HepG2 (cell line): Measurements from ENCODE around the gene WNT6. TPM values are rescaled to one million over a fixed set of nuclear protein-coding genes. Genes with fewer than 3 reads are reported as not detected.

Experiments used
- ATAC-seq: fragments of 200-7000 bp; cut with Tn5 transposase; 3 replicates; pipeline ENCODE4 v1.9.1; 2020; ENCODE audit warnings: mild to moderate bottlenecking, moderate library complexity
- BruUV-seq: library from RNA; stranded (reverse); fragments of 400-500 nt; replicated peaks from 2 replicates; lab custom pipeline; 2021; lab: Mats Ljungman, UMichigan
- CTCF ChIA-PET: fragments of 300-600 bp; formaldehyde crosslinking; extraction: SDS; loops from one replicate; lab custom pipeline; 2021; ENCODE audit warnings: low total read pairs, inconsistent platforms, low intra/inter-chr PET ratio; lab: Yijun Ruan, JAX
- POLR2A ChIA-PET: fragments of 350-600 bp; sonication (Branson Sonifier 250); formaldehyde crosslinking; loops from one replicate; lab custom pipeline; 2020; ENCODE audit warnings: antibody characterized with exemption, inconsistent platforms; lab: Yijun Ruan, JAX
- DNase-seq: peaks from one replicate; pipeline ENCODE4 v3.0.0-alpha.2; 2015; ENCODE audit warnings: low spot score
- FAIRE-seq: peaks from 3 replicates; lab custom pipeline; 2011; peaks lifted over from hg19 to GRCh38; lab: Jason Lieb, UNC
- H2AFZ ChIP-seq: one replicate; pipeline ENCODE4 v1.6.1; 2011; ENCODE audit warnings: low read length, inconsistent platforms
- H3K27ac ChIP-seq: fragments of 300-600 bp; 3 replicates; pipeline ENCODE4 v1.8.0; 2011; ENCODE audit warnings: mixed run types, mild to moderate bottlenecking, mixed read lengths, low read length, inconsistent platforms; ENCODE audit not compliant: insufficient read depth; ENCODE audit errors: extremely low read length
- H3K27me3 ChIP-seq, 2 experiments: fragments of 200-600 bp in 1 of 2; 2 replicates in 1 of 2; 3 replicates in 1 of 2; pipeline versions ENCODE4 v1.6.0 to v1.8.0; 2011; ENCODE audit warnings: low read length in 2 of 2, mild to moderate bottlenecking in 2 of 2, moderate library complexity in 2 of 2, inconsistent platforms in 1 of 2; ENCODE audit not compliant: insufficient read depth in 2 of 2, control insufficient read depth in 1 of 2
- H3K36me3 ChIP-seq, 2 experiments: fragments of 200-600 bp in 1 of 2; replicated peaks in 1 of 2; 2 replicates in 1 of 2; 3 replicates in 1 of 2; pipeline versions ENCODE4 v1.5.1 to v1.8.0; 2011; ENCODE audit warnings: low read length in 2 of 2, inconsistent platforms in 1 of 2; ENCODE audit not compliant: insufficient read depth in 2 of 2, control insufficient read depth in 1 of 2
- H3K4me1 ChIP-seq: 2 replicates; pipeline ENCODE4 v1.5.1; 2012; ENCODE audit warnings: low read length, inconsistent platforms; ENCODE audit not compliant: insufficient read depth
- H3K4me2 ChIP-seq: 2 replicates; pipeline ENCODE4 v1.6.0; 2011; ENCODE audit warnings: low read depth, low read length, inconsistent platforms
- H3K4me3 ChIP-seq, 3 experiments: fragments of 200-600 bp in 1 of 3; sonication (generic), shearing (Covaris generic) in 1 of 3; replicated peaks in 1 of 3; 2 replicates each; pipeline ENCODE4 v1.5.1; 2011 to 2016; ENCODE audit warnings: low read length in 3 of 3, inconsistent platforms in 2 of 3, low read depth in 2 of 3, mild to moderate bottlenecking in 2 of 3, control low read depth in 1 of 3, mixed read lengths in 1 of 3; ENCODE audit not compliant: insufficient read depth in 1 of 3
- H3K79me2 ChIP-seq: one replicate; pipeline ENCODE4 v1.6.1; 2011; ENCODE audit warnings: low read length, inconsistent platforms; ENCODE audit not compliant: insufficient read depth
- H3K9ac ChIP-seq: 2 replicates; pipeline ENCODE4 v1.6.0; 2011; ENCODE audit warnings: mild to moderate bottlenecking, low read depth, low read length, inconsistent platforms; ENCODE audit not compliant: insufficient read depth
- H3K9me3 ChIP-seq: 2 replicates; pipeline ENCODE4 v1.5.1; 2012; ENCODE audit warnings: mild to moderate bottlenecking, low read length
- H4K20me1 ChIP-seq: 2 replicates; pipeline ENCODE4 v1.6.0; 2011; ENCODE audit warnings: inconsistent platforms, mild to moderate bottlenecking, low read length, moderate library complexity; ENCODE audit not compliant: insufficient read depth
- AHR ChIP-seq: IDR thresholded peaks from 2 replicates; pipeline ENCODE4 v1.6.1; 2018; ENCODE audit warnings: missing genetic modification reagents, missing compliant biosample characterization
- CCAR2 ChIP-seq: fragments of 200-400 bp; formaldehyde crosslinking; optimal IDR thresholded peaks from 2 replicates; pipeline ENCODE3; 2018; ENCODE audit warnings: low read depth, mild to moderate bottlenecking, low read length, moderate library complexity
- EED ChIP-seq: sonication (generic); formaldehyde crosslinking; IDR thresholded peaks from 2 replicates; pipeline ENCODE4 v1.5.0; 2020; ENCODE audit warnings: mild to moderate bottlenecking, missing genetic modification reagents
- FIP1L1 ChIP-seq: fragments of 200-400 bp; formaldehyde crosslinking; IDR thresholded peaks from 2 replicates; pipeline ENCODE4 v1.6.1; 2018; ENCODE audit warnings: low read depth, mild to moderate bottlenecking, low read length, moderate library complexity, borderline replicate concordance; ENCODE audit not compliant: insufficient read depth
- GABPB1 ChIP-seq: IDR thresholded peaks from 2 replicates; pipeline ENCODE4 v1.6.1; 2016; ENCODE audit warnings: mild to moderate bottlenecking, missing genetic modification reagents, moderate library complexity, missing compliant biosample characterization
- IRF2 ChIP-seq: IDR thresholded peaks from 2 replicates; pipeline ENCODE4 v1.6.1; 2018; ENCODE audit warnings: missing genetic modification reagents, missing compliant biosample characterization
- JUN ChIP-seq: sonication (generic); formaldehyde crosslinking; IDR thresholded peaks from 2 replicates; pipeline ENCODE4 v1.4.0; 2020; ENCODE audit warnings: mild to moderate bottlenecking, missing genetic modification reagents
- RARG ChIP-seq: sonication (generic); formaldehyde crosslinking; IDR thresholded peaks from 2 replicates; pipeline ENCODE4 v1.4.0; 2020; ENCODE audit warnings: low read depth, mild to moderate bottlenecking, missing genetic modification reagents
- ZBTB8A ChIP-seq: sonication (generic); formaldehyde crosslinking; IDR thresholded peaks from 2 replicates; pipeline ENCODE4 v1.4.0; 2020; ENCODE audit warnings: mild to moderate bottlenecking, low read depth, missing genetic modification reagents, borderline replicate concordance
- ZKSCAN5 ChIP-seq: sonication (generic); formaldehyde crosslinking; IDR thresholded peaks from 2 replicates; pipeline ENCODE4 v1.5.1; 2020; ENCODE audit warnings: mild to moderate bottlenecking, missing genetic modification reagents
- ZNF24 ChIP-seq: fragments of 450-650 bp; IDR thresholded peaks from 2 replicates; pipeline ENCODE4 v1.6.1; 2017; ENCODE audit warnings: antibody characterized with exemption, mild to moderate bottlenecking
- ZNF709 ChIP-seq: sonication (generic); formaldehyde crosslinking; IDR thresholded peaks from 2 replicates; pipeline ENCODE4 v1.5.0; 2020; ENCODE audit warnings: mild to moderate bottlenecking, missing genetic modification reagents
- ZNF777 ChIP-seq: sonication (generic); formaldehyde crosslinking; IDR thresholded peaks from 2 replicates; pipeline ENCODE4 v1.4.0; 2020; ENCODE audit warnings: missing genetic modification reagents
- WGBS: methylation state at CpG from one replicate; pipeline ENCODE4 v1.1.6; 2017; ENCODE audit warnings: low lambda C conversion rate; 5-methylcytosine and 5-hydroxymethylcytosine counted together
- in situ Hi-C: cut with HindIII; loops from 2 replicates; pipeline ENCODE4 v1.10.0; 2017; ENCODE audit warnings: low pct_unique_long_range_greater_than_20kb; ENCODE audit not compliant: extremely low pct_ligation_motif_present
- intact Hi-C: fragments of 100-400 bp; cut with micrococcal nuclease; formaldehyde crosslinking; loops from one replicate; pipeline ENCODE4 v1.10.0; 2022; ENCODE audit not compliant: unreplicated experiment
- polyA plus RNA-seq, 8 experiments: library from polyadenylated mRNA; depleted of rRNA in 3 of 8; stranded (reverse) in 7 of 8; unstranded in 1 of 8; fragments of >200 nt; fragmentation: Illumina TruSeq in 4 of 8; extraction: Trizol in 4 of 8; gene quantifications; 2 replicates each; pipeline versions ENCODE4 v1.2.1 to v1.2.3, GENCODE V29; 2011 to 2016; ENCODE audit warnings: low read depth in 4 of 8, missing spikeins in 1 of 8, mixed read lengths in 1 of 8; ENCODE audit not compliant: insufficient read depth in 1 of 8
- total RNA-seq, 5 experiments: library from RNA; depleted of rRNA; stranded (reverse); fragments of >200 nt; fragmentation: Illumina TruSeq; extraction: Trizol; gene quantifications; 2 replicates each; pipeline ENCODE4 v1.2.3, GENCODE V29; 2016; ENCODE audit warnings: low read depth in 1 of 5
- TF ChIP-seq, protein P1 (sequence below): fragments of 450-650 bp; IDR thresholded peaks from 2 replicates; pipeline ENCODE4 v1.6.1; 2016
- TF ChIP-seq, protein P2 (sequence below): IDR thresholded peaks from 2 replicates; pipeline ENCODE4 v1.6.1; 2016
- TF ChIP-seq, protein P3 (sequence below): sonication (generic); formaldehyde crosslinking; IDR thresholded peaks from 2 replicates; pipeline ENCODE4 v1.5.1; 2020; ENCODE audit warnings: mild to moderate bottlenecking, missing genetic modification reagents, moderate library complexity

Gene WNT6
- total and polyA plus RNA-seq, 2 of the 13 experiments (the other 11 are each of a cell fraction or from before 2014, with no cell fraction given): 0.20 TPM; not detected in 1

DNA sequence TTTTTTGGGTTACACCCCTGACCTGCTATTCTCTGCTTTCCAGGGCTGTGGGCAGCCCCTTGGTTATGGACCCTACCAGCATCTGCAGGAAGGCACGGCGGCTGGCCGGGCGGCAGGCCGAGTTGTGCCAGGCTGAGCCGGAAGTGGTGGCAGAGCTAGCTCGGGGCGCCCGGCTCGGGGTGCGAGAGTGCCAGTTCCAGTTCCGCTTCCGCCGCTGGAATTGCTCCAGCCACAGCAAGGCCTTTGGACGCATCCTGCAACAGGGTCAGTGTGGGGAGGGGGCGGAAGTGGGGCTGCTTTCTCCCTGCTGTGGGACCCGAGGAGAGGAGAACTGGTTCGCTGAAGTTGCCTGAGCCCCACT, 11.4 kb downstream of the WNT6 start (continued):
- TF ChIP-seq ZNF709 (CRISPR knock-in tag) (no peak), CCAR2 (no peak), EED (CRISPR knock-in tag) (no peak), ZBTB8A (CRISPR knock-in tag) (no peak), ZKSCAN5 (CRISPR knock-in tag) (no peak), AHR (CRISPR knock-in tag) (no peak), RARG (no peak)

GRCh38 chr2:218871345-218872302, 12.0 kb downstream of the WNT6 start:
- BruUV-seq: no TSS peak
- no peak for TF ChIP-seq IRF2 (CRISPR knock-in tag)
- no peak for TF ChIP-seq AHR (CRISPR knock-in tag)
- TF ChIP-seq ZNF777 (CRISPR knock-in tag): 0 out of 2 replicates have a peak, but pooled peaks have one; percentile 9
- TF ChIP-seq ZNF24: no peak
- TF ChIP-seq GABPB1 (CRISPR knock-in tag): 0 out of 2 replicates have a peak, but pooled peaks have one; percentile 11
- TF ChIP-seq, protein P1, sequence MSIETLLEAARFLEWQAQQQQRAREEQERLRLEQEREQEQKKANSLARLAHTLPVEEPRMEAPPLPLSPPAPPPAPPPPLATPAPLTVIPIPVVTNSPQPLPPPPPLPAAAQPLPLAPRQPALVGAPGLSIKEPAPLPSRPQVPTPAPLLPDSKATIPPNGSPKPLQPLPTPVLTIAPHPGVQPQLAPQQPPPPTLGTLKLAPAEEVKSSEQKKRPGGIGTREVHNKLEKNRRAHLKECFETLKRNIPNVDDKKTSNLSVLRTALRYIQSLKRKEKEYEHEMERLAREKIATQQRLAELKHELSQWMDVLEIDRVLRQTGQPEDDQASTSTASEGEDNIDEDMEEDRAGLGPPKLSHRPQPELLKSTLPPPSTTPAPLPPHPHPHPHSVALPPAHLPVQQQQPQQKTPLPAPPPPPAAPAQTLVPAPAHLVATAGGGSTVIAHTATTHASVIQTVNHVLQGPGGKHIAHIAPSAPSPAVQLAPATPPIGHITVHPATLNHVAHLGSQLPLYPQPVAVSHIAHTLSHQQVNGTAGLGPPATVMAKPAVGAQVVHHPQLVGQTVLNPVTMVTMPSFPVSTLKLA: peak; percentile 21; the same call in 1 of the 2 replicates
- TF ChIP-seq, protein P2, sequence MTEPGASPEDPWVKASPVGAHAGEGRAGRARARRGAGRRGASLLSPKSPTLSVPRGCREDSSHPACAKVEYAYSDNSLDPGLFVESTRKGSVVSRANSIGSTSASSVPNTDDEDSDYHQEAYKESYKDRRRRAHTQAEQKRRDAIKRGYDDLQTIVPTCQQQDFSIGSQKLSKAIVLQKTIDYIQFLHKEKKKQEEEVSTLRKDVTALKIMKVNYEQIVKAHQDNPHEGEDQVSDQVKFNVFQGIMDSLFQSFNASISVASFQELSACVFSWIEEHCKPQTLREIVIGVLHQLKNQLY (CRISPR knock-in tag): no peak
- no peak for TF ChIP-seq FIP1L1
- TF ChIP-seq, protein P3, sequence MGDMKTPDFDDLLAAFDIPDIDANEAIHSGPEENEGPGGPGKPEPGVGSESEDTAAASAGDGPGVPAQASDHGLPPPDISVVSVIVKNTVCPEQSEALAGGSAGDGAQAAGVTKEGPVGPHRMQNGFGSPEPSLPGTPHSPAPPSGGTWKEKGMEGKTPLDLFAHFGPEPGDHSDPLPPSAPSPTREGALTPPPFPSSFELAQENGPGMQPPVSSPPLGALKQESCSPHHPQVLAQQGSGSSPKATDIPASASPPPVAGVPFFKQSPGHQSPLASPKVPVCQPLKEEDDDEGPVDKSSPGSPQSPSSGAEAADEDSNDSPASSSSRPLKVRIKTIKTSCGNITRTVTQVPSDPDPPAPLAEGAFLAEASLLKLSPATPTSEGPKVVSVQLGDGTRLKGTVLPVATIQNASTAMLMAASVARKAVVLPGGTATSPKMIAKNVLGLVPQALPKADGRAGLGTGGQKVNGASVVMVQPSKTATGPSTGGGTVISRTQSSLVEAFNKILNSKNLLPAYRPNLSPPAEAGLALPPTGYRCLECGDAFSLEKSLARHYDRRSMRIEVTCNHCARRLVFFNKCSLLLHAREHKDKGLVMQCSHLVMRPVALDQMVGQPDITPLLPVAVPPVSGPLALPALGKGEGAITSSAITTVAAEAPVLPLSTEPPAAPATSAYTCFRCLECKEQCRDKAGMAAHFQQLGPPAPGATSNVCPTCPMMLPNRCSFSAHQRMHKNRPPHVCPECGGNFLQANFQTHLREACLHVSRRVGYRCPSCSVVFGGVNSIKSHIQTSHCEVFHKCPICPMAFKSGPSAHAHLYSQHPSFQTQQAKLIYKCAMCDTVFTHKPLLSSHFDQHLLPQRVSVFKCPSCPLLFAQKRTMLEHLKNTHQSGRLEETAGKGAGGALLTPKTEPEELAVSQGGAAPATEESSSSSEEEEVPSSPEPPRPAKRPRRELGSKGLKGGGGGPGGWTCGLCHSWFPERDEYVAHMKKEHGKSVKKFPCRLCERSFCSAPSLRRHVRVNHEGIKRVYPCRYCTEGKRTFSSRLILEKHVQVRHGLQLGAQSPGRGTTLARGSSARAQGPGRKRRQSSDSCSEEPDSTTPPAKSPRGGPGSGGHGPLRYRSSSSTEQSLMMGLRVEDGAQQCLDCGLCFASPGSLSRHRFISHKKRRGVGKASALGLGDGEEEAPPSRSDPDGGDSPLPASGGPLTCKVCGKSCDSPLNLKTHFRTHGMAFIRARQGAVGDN: peak; percentile 44
- TF ChIP-seq JUN (CRISPR knock-in tag): no peak

More at GRCh38 chr2:218871345-218872302, 12.0 kb downstream of the WNT6 start:
- in situ Hi-C loops (no loop called here), intact Hi-C loops (no loop called here)
- DNase-seq (no peak), FAIRE-seq (no peak), ATAC-seq (no peak; the same call in 2 of the 3 replicates)
- no peak overlapping the region for H3K9ac ChIP-seq
- no peaks in the 10 kb centered on the region; the same call in 1 of the 2 replicates for H4K20me1 ChIP-seq
- CTCF ChIA-PET: no interaction called here
- peaks cover 11 to 94% of the 10 kb centered on the region in 2 experiments; a peak in 4 of 5 replicates for H3K27me3 ChIP-seq
- no peaks in the 10 kb centered on the region for H3K36me3 ChIP-seq
- no peaks in the 10 kb centered on the region; the same call in 1 of the 2 replicates for H3K4me1 ChIP-seq
- H2AFZ ChIP-seq: no peak overlapping the region
- no peaks in the 10 kb centered on the region for H3K9me3 ChIP-seq
- 40% methylated on average over 54 of the region's 60 CpGs for WGBS
- peak overlapping the region in 2 of 3 experiments; percentile 35 to 56; a peak in 4 of 6 replicates for H3K4me3 ChIP-seq
- no peaks in the 10 kb centered on the region for H3K79me2 ChIP-seq
- H3K27ac ChIP-seq: no peak overlapping the region
- peak overlapping the region; percentile 57 for H3K4me2 ChIP-seq
- POLR2A ChIA-PET: no interaction called here
